ENCODE results near the gene MUC7.

DNA sequence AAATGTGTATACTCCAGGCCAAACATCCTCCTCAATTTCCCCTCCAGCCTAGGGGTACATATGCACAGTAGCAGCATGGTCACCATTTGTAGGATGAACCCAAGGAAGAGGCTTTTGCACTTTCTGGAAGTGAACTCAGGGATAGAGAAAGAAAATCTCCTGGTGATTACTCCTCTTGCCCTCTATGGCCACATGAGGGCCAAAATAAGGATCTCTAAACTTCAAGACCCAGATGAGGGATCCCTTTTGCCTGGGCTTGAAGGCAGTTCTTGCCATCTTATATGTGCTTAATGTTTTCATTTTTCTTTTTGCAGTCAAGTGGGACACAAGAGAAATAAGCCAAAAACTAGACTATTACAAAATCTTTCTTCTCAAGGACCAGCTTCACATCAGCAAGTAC lies 29.5 kb upstream of the MUC7 start:
- TF ChIP-seq, protein P1, sequence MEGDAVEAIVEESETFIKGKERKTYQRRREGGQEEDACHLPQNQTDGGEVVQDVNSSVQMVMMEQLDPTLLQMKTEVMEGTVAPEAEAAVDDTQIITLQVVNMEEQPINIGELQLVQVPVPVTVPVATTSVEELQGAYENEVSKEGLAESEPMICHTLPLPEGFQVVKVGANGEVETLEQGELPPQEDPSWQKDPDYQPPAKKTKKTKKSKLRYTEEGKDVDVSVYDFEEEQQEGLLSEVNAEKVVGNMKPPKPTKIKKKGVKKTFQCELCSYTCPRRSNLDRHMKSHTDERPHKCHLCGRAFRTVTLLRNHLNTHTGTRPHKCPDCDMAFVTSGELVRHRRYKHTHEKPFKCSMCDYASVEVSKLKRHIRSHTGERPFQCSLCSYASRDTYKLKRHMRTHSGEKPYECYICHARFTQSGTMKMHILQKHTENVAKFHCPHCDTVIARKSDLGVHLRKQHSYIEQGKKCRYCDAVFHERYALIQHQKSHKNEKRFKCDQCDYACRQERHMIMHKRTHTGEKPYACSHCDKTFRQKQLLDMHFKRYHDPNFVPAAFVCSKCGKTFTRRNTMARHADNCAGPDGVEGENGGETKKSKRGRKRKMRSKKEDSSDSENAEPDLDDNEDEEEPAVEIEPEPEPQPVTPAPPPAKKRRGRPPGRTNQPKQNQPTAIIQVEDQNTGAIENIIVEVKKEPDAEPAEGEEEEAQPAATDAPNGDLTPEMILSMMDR (IDR thresholded peaks at IDR 0.05) = no peak
- no peak for TF ChIP-seq EZH2 (IDR thresholded peaks at IDR 0.05; ENCODE audit: borderline replicate concordance, insufficient read depth, low read depth, low read length, poor library complexity, severe bottlenecking)
